NCI-H2227 treated with DMSO at 0.1 percent for 48 hours (cell line): ENCODE results near the gene SMAD9.
"Not testable (repeated sequence)": the region's sequence is repeated elsewhere in the genome, so short reads cannot be mapped to it uniquely, and the experiment has no call there.

ENCODE experiments used
- DNase-seq: peaks from one replicate; lab custom pipeline; 2025; lab: John Stamatoyannopoulos, UW

Gene SMAD9

DNA sequence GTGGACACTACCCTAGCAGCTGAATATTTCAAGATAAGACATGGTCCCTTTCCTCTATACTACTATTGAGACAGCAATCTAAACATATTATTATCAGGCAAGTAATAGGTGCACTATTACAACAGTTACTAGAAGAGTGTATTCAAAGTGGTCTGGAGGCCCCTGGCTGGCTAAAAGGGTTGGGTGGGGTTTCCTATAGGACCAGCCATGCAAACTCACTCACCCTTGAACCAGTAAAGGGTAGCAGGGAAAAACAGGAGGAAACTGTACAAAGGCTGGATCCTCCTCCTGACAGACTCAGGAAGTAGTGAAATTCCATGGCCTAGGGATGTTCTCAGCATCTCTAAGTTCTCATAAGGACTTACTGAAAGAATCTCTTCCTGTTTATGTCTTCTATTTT is 7.7 kb downstream of the SMAD9 start:
- no peak for DNase-seq

DNA sequence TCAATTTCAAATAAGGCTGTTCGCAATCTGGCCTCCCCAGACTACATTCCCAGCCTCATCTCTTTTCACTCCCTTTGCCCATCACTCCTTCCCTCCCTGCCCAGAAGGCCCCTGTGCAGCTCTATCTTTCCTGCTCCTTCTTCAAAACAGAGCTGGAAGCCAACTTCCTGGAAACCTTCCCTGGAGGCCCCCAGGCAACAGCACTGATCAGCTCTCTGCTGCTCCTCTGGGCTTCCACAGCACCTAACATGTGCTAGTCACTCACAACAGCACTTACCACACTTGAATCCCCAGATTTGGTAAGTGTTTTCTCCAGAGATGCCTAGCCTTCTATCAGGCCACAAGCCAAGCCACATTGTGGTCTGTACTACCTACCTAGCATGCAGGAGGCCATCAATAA is 9.5 kb downstream of the SMAD9 start:
- no peak for DNase-seq

DNA sequence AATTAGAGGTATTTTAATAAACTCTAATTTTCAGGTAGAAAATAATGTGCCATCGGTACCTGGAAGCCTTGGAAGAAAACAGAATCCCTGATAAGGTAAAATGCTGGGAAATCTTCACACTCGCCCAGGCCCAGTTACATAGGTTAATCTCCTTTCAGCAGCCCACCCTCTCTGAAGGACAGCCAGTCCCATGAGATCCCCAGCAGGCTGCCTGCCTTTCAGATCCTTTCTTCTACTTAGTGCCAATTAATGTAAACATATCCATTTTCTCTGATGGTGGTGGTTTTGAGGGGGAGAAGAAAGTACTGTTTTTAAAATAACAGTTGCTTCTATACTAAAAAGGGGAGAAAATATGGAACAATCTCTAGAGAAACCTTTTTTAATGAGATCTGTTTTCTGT is 12.2 kb downstream of the SMAD9 start:
- no peak for DNase-seq

DNA sequence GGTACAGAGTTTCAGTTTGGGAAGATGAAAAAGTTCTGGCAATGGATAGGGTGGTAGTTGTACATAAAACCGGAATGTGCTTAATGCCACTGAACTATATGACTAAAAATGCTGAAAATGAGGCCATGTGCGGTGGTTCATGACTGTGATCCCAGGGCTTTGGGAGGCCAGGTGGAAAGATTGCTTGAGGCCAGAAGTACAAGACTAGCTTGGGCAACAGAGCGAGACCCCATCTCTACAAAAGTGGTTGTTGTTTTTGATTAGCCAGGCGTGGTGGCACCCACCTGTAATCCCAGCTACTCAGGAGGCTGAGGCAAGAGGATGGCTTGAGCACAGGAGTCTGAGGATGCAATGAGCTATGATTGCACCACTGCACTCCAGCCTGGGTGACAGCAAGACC is 12.8 kb downstream of the SMAD9 start:
- no peak for DNase-seq

DNA sequence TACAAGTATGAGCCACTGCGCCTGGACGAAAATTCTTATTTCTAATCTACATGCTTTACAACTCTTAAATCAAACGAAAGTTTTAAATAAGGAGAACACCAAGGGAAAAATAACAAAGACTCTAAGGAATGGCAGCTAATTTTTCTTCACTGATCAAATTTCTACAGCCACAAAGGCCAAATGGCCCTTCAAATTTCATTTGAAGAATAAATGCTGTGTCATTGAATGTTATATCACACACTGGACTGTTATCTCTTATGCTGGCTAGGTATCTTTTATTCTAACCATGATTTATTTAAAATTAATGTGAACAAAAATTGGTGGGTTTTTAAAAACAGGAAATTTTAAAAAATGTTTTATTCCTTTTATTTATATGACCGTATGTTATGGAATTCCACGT is 14.1 kb downstream of the SMAD9 start:
- no peak for DNase-seq

DNA sequence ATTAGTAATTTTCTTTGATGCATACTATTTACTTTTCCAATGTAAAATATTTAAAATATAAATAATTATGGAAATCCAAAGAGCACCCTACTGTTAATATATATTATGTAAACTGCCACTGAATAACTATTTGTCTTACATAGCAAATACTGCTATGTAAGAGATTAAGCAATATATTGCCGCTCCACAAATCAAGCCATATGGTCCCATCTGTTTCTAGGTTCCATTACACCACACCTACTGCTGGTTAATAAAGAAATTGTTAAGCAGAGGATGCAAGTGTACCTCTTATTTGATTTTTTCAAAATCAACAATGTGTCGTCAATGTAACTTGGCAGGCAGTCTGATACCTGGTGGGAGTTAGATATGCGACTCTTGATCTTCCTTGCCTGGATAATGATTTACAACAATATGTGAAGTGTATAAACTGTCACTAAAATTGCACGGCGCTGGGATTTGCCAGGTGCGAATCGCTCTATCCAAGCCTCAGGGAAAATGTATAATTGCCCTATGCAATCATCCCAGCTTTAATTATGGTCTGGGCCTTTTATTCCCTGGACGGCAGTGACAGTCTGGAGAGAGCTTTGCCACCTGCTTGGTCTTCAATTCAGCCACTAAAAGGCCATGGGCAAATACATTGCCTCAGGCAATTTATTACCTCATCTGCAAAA is 16.0 kb downstream of the SMAD9 start:
- peak; percentile 92 for DNase-seq

DNA sequence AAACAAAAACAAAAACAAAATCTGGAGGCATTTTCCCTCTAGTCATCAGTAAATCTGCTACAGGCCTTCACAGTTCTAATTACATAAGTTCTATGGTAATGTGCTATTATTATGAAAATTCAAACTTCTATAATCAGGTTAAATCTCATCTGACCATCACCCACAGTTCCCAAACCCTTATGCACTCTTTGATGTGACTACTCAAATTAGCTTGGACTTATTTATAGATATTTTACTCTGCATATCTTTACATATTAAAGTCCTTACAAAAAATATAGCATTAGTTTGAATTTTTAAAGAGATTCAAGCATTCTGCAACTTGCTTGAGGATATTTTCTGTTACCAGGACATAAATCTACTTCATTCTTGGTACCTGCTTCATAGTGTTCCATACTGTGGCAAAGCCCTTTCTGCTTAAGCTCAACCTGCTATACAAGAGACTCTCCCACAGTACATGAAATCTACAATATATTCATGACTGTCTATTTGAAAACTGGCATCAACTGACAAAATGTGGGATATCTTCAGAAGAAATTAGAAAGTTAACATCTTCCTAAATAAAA is 22.9 kb downstream of the SMAD9 start:
- no peak for DNase-seq

DNA sequence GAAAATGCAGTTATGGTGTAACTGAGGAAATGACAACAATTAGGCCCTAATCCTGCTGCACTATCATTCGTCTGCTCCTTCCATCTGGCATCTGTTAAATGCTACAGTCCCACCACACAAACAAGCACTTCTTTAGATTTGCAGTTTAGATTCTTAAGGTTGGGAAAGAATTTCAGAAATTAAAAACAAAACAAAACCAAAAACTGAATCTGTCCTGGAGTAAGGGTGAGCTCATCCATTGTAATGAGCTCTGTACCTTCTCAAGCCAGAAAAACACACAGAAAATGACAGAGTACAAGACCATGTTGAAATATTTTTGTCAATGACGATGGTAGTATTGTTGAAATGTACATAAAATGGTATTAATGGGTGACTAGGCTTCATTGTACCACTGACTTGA is 28.3 kb downstream of the SMAD9 start:
- no peak for DNase-seq

DNA sequence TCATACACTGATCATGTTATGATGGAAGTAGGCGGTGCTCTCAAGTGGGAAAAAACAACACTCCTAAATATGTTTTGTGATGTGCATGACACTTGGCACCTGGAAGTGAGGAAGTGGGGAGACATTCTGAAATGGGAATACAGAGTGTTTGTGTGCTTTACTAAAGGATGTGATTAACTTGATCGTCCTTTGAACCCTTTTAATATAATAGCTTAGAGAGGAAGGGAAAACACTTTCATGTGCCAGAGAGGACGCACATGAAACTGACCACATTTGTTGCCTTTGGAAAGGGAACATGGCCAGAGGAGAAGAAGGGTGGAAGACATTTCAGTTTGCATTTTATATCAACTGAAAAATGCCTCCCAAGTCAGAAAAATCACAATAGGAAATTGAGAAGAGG is 31.4 kb downstream of the SMAD9 start:
- DNase-seq = no peak

DNA sequence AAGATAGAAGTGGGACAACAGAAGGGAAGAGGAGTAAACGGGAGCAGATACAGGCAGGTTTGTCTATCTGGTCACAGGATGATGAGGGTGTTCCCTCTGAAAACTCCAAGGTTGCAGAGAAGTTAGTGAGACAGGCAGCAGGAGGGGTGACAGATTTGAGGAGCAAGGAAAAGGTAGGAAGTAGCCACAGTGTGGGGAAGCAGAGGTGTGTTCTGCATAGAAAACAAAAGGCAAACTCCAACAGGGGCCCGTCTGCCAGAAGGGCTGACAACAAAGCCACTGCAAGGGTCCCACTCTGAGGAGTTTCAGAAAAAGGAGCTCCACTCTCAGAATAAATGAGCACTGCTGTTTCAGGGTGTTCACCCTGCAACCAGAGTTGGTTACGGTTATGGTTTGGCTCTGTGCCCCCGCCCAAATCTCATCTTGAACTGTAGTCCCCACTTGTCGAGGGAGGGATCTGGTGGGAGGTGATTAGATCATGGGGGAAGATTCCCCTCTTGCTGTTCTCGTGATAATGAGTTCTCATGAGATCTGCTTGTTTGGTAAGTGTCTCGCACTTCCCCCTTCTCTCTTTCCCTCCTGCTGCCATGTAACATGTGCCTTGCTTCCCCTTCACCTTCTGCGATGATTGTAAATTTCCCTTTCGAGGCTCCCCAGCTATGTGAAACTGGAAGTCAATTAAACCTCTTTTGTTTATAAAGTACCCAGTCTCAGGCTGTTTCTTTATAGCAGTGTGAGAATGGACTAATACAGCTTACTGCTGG is 32.1 kb downstream of the SMAD9 start:
- no peak for DNase-seq

DNA sequence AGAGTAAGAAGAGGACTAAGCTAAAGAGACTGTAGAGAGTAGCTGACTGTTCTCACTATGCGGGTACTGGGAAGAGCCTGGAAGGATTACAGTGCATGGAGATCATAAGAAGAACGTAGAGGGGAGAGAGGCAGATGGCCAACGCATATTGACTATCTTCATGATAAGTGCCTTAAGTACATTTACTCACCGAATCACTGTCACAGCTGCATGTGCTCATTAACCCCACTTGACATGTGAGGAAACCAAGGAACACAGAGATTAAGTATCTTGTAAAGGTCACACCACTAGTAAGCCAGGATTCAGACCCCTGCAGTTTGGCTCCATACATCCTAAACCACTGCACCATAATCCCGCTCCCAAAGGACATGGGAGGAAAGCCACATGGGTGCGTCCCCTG is 34.1 kb downstream of the SMAD9 start:
- no peak for DNase-seq

DNA sequence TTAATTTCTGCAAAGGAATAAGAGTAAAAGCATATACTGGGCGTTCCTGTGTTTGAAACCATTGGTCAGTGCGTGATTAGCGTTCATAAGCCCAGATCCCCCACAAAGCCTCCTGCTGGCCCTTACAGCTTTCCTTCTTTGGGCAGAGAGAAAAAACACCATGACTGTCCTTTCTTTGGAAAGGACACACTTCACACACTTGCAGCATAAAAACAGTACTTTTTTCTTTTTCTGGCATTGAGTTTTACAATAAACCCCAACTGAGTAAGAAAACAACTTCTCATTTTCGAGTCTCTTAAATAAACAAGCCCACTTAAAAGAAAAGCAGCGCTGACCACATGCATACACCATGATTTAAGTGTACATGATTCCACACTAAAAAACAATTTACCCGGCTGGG is 35.8 kb downstream of the SMAD9 start:
- DNase-seq = no peak

DNA sequence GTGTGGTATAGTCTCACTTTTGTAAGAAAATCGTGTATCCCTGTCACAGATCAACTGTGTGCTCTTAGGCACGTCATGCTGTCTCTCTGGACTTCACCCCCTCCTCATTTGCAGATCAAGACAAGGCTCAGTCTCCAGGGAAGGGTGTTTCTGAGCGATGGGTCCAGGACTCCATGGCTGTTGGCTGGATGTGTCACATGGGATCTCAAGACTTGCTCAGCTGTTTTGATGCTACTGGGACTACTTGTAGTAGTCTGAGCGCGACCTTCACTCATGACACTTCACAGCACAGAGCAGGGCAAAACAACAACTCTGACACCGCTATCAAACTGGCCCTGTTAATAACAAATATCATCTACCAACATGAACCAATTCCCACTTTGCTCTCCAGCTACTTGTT is 36.2 kb downstream of the SMAD9 start:
- DNase-seq = no peak

DNA sequence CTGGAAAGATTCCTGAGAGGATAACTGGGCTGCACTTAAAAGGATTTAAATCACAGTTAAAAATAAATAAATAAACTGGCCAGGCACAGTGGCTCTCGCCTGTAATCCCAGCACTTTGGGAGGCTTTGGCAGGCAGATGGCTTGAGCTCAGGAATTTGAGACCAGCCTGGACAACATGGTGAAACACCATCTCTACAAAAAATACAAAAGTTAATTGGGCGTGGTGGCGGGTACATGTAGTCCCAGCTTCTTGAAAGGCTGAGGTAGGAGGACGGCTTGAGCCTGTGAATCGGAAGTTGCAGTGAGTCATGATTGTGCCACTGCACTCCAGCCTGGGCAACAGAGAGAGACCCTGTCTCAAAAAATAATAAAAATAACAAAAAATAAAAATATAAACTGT is 36.6 kb downstream of the SMAD9 start:
- DNase-seq = not testable (repeated sequence)

DNA sequence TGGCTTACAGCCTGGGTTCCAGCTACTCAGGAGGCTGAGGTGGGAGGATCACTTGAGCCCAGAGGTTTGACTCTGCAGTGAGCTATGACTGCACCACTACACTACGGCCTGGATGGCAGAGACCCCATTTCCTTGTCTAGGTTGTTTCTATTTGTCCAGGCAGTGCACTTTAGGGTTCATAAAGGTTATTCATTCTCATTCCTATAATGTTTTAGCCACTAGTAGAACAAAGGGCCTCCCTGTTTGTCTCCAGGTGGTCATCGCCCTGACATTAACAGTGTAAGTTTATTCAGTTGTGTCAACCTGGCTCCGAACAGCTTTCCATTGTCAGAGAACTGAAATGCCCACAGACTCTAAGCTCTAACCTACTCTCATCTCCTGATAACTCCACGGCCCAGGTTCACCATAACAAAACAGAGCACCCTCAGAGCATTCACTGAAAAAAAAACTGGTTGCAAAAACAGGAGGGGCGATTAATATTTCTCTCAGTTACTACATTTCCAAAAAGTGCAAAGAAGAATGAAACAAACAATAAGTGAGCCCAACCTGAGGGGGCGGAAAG is 37.1 kb downstream of the SMAD9 start:
- no peak for DNase-seq

DNA sequence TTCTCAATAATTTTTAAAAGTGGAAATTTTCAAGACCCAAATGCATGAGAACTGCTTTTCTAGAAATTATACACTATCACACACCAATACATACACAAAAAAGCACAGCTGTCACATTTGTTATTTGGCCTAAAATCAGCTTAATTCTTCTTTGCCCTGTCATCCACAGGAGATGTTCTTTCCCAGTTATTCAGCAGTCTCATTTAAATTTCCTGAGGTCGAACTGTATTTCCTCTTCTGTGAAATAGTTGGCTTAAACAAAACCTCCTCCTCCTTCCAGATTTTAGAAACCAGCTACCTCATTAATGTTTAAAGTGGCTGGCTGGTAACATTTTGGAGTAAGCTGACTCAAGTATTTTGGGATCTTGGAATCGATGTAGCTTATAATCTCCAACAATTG is 39.1 kb downstream of the SMAD9 start:
- no peak for DNase-seq

DNA sequence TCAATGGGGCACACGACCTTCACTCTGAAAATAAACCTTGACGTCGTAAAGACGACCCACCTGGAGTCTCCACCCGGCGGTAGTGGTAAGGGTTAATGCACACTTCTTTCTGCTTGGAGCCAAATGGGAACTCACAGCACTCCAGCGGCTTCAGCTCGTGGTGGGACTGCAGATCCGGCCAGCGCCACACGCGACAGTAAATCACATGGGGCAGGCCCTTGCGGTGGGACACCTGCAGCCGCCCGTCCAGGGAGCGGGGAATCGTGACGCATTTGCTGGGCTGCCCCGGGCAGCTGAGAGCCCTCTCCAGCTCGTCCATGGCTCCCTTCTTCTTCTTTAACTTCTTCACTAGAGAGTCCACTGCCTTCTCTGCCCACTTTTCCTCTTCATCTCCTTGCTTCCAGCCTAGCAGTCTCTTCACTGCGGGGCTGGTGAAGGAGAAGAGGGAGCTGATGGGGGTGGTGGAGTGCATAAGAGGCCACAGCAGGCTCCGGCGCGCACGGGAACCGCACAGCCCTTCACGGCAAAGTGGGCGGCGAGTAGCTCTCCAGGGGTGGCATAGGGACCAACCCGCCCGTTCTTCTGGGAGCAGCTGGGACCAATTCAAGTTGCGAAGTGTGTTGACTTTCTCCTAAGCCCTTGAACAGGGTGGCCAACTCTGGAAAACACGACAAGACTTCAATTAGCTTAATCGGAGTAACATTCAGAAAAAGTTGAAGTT is 40.7 kb downstream of the SMAD9 start:
- no peak for DNase-seq

DNA sequence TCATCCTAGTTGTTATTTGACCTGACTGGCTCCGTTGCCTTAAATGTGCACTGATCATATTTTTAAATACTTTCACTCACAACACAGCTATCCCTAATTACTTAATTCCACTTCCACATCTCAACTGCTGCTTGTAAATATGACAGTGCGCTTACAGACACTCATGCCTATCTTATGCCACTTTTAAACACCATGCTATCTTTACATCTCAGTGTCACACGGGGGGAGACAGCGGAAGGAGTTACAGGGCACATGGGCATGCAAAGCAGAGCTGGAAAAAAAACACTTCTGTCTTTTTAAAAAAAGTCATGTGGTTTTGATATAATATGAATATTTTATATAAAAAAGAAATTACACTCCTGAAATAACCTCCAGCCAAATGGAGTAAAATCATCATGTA is 44.1 kb downstream of the SMAD9 start:
- DNase-seq = no peak

DNA sequence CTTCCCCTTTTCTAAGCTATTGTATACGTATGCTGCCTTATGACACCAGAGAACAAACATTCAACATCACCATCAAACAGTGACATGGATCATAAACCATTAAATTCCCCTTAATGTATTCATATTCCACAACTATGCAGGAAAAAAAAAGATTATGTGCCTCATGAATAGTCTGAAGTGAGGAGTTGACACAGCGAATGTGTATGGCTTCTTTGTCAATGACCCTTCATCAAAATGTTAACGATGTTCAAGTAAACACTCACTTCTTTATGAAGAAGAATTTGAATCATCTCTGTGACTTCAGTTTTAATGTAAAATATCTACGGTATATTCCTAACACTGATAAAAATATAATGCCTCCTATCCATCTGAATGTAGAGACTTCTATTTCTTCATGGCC is 44.6 kb downstream of the SMAD9 start:
- no peak for DNase-seq

DNA sequence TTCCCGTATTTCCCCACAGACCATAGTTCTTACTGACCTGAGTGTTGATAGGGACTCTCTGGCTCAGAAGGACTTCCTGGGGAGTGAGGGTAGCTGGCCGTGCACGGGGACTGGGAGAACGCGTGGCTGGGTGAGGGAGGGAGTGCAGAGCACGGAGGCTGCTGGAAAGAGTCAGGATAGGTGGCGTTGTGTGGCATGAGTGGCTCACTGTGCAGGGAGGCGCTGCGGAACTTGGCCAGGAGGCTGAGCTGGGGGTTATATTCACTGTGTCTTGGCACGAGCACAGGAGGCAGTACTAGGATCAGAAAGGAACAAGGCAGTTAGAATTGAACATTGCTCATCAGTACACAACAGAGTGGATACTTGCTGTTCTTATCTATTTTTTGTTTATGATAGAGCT is 47.4 kb downstream of the SMAD9 start:
- DNase-seq = peak; percentile 75

DNA sequence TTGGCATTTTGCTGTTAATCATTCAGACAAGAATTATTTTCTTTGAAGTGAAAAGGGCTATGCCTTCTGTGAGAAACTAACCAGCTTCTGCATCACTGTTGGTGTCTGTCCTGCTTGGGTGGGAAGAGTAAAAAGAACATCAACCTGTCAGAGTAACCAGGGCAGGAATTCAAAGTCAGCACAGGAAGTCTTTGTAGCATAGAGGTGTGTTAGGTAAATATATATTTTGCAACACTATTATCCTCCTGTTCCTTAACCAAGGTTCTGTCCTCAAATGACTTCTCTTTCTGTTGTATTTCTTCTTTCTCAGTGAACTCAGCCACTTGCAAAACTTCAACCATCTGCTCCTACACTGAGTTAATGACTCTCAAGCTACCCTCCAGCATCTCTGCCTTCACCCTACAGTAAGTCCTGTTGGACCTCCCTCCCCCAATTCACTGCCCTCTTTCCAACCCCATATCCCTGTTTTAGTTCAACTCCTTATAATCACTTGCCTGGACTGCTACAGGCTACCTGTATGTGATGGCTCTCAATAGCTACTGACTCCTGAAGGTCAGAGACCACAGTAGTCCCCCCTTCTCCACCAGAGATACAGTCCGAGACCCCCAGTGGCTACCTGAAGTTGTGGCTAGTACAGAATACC is 49.9 kb downstream of the SMAD9 start:
- no peak for DNase-seq

DNA sequence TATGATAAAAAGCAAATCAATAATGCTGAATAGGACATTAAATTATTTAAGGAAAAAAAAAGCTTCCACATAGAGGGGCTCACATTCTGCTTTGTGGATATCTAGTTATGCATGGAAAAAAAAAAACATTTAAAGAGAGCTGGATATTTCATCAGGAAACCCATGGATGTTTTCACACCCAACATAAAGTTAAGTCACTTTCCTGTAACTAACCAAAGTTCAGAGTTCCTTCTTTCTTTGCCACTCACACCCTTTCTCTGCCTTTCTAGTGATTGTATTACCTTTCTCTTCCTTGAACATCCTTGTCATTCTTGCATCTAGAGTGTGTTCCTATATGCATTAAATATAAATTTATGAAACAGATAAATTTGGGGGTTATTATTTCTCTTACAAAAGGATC is 53.8 kb downstream of the SMAD9 start:
- no peak for DNase-seq
